SU-DHL-6 (cell line): ENCODE results near the gene ITGB1BP1.

Experiments used
- CTCF ChIP-seq: fragments of 200-600 bp; sonication (generic); IDR thresholded peaks from one replicate; pipeline ENCODE4 v1.5.1; 2017; ENCODE audit warnings: antibody characterized with exemption, mild to moderate bottlenecking, low read length, moderate library complexity; ENCODE audit not compliant: insufficient read depth, poor library complexity, severe bottlenecking
- EZH2phosphoT487 ChIP-seq: fragments of 200-600 bp; sonication (generic), shearing (Covaris generic); conservative IDR thresholded peaks from 2 replicates; pipeline ENCODE4 v1.6.1; 2018; ENCODE audit warnings: mild to moderate bottlenecking, antibody characterized with exemption, low read length, moderate library complexity, mixed read lengths

- TF ChIP-seq CTCF (no peak), EZH2phosphoT487 (no peak)
Measured at GRCh38 chr2:9355270-9355669, 68.1 kb downstream of the ITGB1BP1 start.
